ENCODE results near the gene CGB2. TPM values are rescaled to one million over a fixed set of nuclear protein-coding genes. Genes with fewer than 3 reads are reported as not detected.
"Not testable (repeated sequence)": the region's sequence is repeated elsewhere in the genome, so short reads cannot be mapped to it uniquely, and the experiment has no call there.

CGB2 gene
- total RNA-seq, 1 experiment from 2014 or later = not detected

DNA sequence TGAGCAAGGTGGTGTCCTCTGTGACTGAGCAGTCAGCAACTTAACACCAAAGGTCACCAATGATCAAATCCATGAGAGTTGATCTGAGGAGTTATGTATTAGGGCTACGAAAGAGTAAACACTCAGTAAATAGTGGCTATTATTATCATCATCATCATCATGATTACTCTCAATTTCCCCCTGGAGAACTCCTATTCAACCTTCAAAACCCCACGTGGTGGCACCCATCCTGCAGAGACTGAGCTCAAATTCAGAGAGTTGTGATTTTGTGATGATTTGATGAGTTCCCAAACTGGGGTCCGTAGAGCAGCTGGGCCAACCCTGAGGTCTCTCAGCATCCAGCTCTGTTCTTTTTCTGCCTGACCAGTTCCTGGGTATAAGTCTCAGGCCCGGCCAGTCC lies 18.1 kb downstream of the CGB2 start:
- H3K79me2 ChIP-seq (ENCODE audit: low read depth); H2AFZ ChIP-seq; H3K9me2 ChIP-seq (ENCODE audit: insufficient read depth); H3K36me3 ChIP-seq (ENCODE audit: low read depth); DNase-seq; POLR2A ChIA-PET (ENCODE audit: unreplicated experiment); intact Hi-C loops (cut with micrococcal nuclease; ENCODE audit: unreplicated experiment); H3K9me3 ChIP-seq (ENCODE audit: insufficient read depth, low read depth); H3K27me3 ChIP-seq (ENCODE audit: insufficient read depth, low read depth); H4K20me1 ChIP-seq (ENCODE audit: insufficient read depth); H3K4me1 ChIP-seq (replicated peaks; ENCODE audit: insufficient read depth); H3F3A ChIP-seq (ENCODE audit: insufficient read depth, low read depth); CTCF ChIA-PET; H3K4me2 ChIP-seq; H3K4me3 ChIP-seq; H3K27ac ChIP-seq: not testable (repeated sequence)
- TSS peak; percentile 91 for BruUV-seq (replicated peaks)

DNA sequence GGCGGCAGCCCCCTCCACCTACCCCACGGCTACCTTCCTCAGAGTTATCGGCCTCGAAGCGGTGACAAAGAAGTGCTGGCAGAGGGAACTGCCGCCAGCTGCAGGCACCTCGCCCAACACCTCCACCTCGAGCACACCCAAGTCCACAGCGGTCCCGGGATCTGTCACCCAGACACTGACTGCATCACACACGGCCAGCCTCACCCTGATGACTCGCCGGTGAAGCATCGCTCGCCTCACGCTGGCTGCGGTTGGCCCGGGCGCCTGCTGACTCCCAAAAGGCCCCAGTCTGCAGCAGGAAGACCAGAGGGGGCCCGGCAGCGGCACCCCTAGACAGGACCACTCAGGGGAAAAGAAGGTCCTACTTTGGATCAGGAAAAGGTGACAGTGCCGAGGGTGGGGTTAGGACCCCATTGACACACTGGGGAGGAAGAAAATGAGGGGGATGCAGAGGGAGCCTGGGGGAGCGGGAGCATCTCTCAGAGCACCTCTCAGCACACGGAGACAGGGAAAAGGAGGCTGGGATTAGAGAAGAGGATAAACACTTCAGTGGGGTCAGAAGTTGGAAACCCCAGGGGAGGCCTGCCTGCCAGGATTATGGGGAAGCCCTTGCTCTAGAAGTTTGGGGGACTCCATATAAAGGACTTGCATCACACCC lies 18.8 kb downstream of the CGB2 start:
- H2AFZ ChIP-seq; H3K27ac ChIP-seq; H3K79me2 ChIP-seq (ENCODE audit: low read depth); H3K9me2 ChIP-seq (ENCODE audit: insufficient read depth); H3K4me1 ChIP-seq (replicated peaks; ENCODE audit: insufficient read depth); POLR2A ChIA-PET (ENCODE audit: unreplicated experiment); CTCF ChIA-PET; H4K20me1 ChIP-seq (ENCODE audit: insufficient read depth); H3K27me3 ChIP-seq (ENCODE audit: insufficient read depth, low read depth); H3K4me3 ChIP-seq; intact Hi-C loops (cut with micrococcal nuclease; ENCODE audit: unreplicated experiment); H3K9me3 ChIP-seq (ENCODE audit: insufficient read depth, low read depth); H3F3A ChIP-seq (ENCODE audit: insufficient read depth, low read depth); H3K36me3 ChIP-seq (ENCODE audit: low read depth): not testable (repeated sequence)
- peak overlapping the region; percentile 47 for H3K4me2 ChIP-seq
- TSS peak; percentile 50 for BruUV-seq (replicated peaks)
- DNase-seq = peak; percentile 82

DNA sequence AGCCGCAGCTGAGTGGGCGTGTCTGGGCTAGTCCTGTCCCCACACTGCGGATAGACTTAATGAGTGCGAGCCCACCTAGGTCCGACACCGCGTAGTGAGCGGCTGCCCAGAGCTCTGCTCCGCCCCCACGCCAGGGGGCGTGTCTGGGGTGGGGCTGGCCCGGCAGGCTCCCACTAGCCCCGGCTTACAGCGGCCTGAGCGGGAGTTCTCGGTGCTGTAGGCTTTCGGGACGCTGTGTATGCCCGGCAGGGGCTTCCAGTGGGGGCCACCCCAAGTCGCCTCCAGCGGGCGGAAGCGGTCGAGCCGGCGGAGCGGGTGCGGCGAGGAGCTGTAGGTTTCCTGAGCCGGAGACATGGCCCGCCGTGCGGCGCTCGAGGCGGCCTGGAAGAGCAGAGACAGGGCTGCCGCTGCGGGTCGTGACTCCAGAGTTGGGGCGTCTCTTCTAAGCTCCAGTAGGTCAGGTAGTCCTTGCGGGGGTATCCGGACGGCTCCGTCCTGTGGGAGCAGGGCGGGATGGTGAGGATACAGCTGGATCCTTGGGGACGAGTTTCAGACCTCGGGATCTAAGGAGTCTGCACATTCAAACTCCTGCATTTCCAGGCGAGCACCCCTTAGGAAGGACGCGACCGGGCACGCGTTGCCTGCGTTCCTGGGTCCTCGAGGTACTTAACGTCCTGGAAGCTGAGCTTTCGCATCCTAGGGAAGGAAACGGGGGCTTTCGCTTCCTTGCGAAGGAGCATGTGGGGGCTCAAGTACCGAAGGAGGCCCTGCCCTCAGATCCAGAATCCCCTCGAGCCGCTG lies 24.6 kb downstream of the CGB2 start:
- peak overlapping the region; percentile 94 for H3K4me2 ChIP-seq
- H3K27me3 ChIP-seq (ENCODE audit: insufficient read depth, low read depth) = no peaks in the 10 kb centered on the region
- H2AFZ ChIP-seq = peak overlapping the region; percentile 94
- ChIA-PET POLR2A (ENCODE audit: unreplicated experiment) (interaction anchor here (0.5 to 0.8 kb wide), 3 partner anchors 69 to 273 kb away, joined by 3 to 14 read pairs (median 4); no protein-coding TSS in a partner anchor), CTCF (interaction anchor here (0.7 to 0.9 kb wide), 2 partner anchors 17 to 532 kb away, joined by 3 to 5 read pairs; no protein-coding TSS in a partner anchor)
- 0 out of 2 replicates have a peak, but pooled peaks cover 10% of the 10 kb centered on the region for H3K4me1 ChIP-seq (replicated peaks; ENCODE audit: insufficient read depth)
- H4K20me1 ChIP-seq (ENCODE audit: insufficient read depth) = no peaks in the 10 kb centered on the region
- no peak overlapping the region for H3K27ac ChIP-seq
- intact Hi-C loops (cut with micrococcal nuclease; ENCODE audit: unreplicated experiment) = loop anchor here (5.0 kb wide), 1 partner anchor 39 kb away; the partner anchor contains the start of gene LHB
- TF ChIP-seq EZH2 (IDR thresholded peaks at IDR 0.05; ENCODE audit: low read depth) = no peak
- TF ChIP-seq, protein P1, sequence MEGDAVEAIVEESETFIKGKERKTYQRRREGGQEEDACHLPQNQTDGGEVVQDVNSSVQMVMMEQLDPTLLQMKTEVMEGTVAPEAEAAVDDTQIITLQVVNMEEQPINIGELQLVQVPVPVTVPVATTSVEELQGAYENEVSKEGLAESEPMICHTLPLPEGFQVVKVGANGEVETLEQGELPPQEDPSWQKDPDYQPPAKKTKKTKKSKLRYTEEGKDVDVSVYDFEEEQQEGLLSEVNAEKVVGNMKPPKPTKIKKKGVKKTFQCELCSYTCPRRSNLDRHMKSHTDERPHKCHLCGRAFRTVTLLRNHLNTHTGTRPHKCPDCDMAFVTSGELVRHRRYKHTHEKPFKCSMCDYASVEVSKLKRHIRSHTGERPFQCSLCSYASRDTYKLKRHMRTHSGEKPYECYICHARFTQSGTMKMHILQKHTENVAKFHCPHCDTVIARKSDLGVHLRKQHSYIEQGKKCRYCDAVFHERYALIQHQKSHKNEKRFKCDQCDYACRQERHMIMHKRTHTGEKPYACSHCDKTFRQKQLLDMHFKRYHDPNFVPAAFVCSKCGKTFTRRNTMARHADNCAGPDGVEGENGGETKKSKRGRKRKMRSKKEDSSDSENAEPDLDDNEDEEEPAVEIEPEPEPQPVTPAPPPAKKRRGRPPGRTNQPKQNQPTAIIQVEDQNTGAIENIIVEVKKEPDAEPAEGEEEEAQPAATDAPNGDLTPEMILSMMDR (conservative IDR thresholded peaks at IDR 0.05) = peak; percentile 78
- no peaks in the 10 kb centered on the region for H3K79me2 ChIP-seq (ENCODE audit: low read depth)
- no peaks in the 10 kb centered on the region for H3K36me3 ChIP-seq (ENCODE audit: low read depth)
- H3K9me3 ChIP-seq (ENCODE audit: insufficient read depth, low read depth) = no peaks in the 10 kb centered on the region
- H3K4me3 ChIP-seq = peak overlapping the region; percentile 63
- BruUV-seq (replicated peaks) = TSS peak; percentile 48
- peak; percentile 54 to 77 for DNase-seq
- H3K9me2 ChIP-seq (ENCODE audit: insufficient read depth) = no peaks in the 10 kb centered on the region
- peaks cover 22% of the 10 kb centered on the region for H3F3A ChIP-seq (ENCODE audit: insufficient read depth, low read depth)

DNA sequence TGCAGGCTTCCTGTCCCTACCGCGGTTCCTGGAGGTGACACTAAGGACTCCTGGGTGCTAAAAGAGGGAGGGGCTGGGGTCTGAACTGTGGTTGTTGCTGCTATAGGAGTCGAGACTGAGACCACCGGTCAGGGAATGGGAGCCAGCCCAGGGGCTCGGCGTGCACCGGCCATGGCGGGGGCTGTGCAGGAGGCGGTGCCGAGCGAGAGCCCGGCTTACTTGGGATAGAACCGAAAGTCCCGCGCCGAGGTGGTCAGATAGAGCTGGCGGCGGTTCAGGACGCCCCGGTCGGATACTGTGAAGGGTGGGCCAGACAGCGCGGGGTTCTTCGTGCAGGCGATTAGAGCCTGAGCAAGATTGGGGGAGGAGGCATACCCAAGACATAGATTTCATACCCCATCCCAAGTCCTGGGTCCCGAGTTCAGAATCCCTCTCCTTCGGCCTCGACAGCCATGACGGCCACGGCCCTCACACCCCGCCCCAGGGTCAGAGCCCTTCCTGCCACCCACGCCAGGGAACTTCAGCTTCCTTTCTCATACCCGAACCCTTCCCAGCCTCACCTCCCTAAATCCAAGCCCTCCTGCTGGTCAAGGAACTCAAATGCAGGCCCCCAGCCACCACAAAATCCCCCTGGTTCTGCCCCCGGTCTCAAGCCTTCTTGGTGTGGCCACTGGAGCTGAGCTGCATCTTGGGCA lies 25.4 kb downstream of the CGB2 start:
- not testable (repeated sequence) for H4K20me1 ChIP-seq (ENCODE audit: insufficient read depth); H3K9me3 ChIP-seq (ENCODE audit: insufficient read depth, low read depth); H3K79me2 ChIP-seq (ENCODE audit: low read depth); DNase-seq; H3K9me2 ChIP-seq (ENCODE audit: insufficient read depth); H3K27me3 ChIP-seq (ENCODE audit: insufficient read depth, low read depth); H3K36me3 ChIP-seq (ENCODE audit: low read depth); H2AFZ ChIP-seq; H3K27ac ChIP-seq
- ChIA-PET CTCF (interaction anchor here (1.0 kb wide), 1 partner anchor 64 kb away, joined by 3 read pairs; the partner anchor contains the start of gene GYS1), POLR2A (ENCODE audit: unreplicated experiment) (interaction anchor here (0.6 to 0.7 kb wide), 2 partner anchors 64 to 897 kb away, joined by 3 read pairs; partner anchors contain the start of gene GYS1)
- H3K4me1 ChIP-seq (replicated peaks; ENCODE audit: insufficient read depth) = 0 out of 2 replicates have a peak, but pooled peaks cover 10% of the 10 kb centered on the region
- H3F3A ChIP-seq (ENCODE audit: insufficient read depth, low read depth) = peaks cover 22% of the 10 kb centered on the region
- TSS peak; percentile 32 for BruUV-seq (replicated peaks)
- H3K4me3 ChIP-seq = peak overlapping the region; percentile 63
- peak overlapping the region; percentile 94 for H3K4me2 ChIP-seq
- intact Hi-C loops (cut with micrococcal nuclease; ENCODE audit: unreplicated experiment) = loop anchor here (5.0 kb wide), 1 partner anchor 40 kb away; the partner anchor contains the start of gene LHB

Measured in PC-9 (cell line).